Thoracic aorta (tissue), 2 donors: ENCODE results near the gene WFDC1. TPM values are rescaled to one million over a fixed set of nuclear protein-coding genes. Genes with fewer than 3 reads are reported as not detected.

Experiments used
- ATAC-seq: fragments of 150-250 bp; one replicate; pipeline ENCODE4 v1.8.0; 2017; ENCODE audit warnings: low read depth; ENCODE audit not compliant: insufficient number of reproducible peaks, low FRiP score
- DNase-seq: peaks from one replicate; pipeline ENCODE4 v3.0.0-alpha.2; 2020; ENCODE audit warnings: low spot score
- H3K27ac ChIP-seq, 2 donors: fragments of 200-600 bp; sonication (generic); 1 replicate in 1 of 2; 2 replicates in 1 of 2; pipeline ENCODE4 v1.5.1; 2016; ENCODE audit warnings: mild to moderate bottlenecking in 2 of 2, moderate library complexity in 2 of 2
- H3K27me3 ChIP-seq: fragments of 200-600 bp; sonication (generic); replicated peaks from 2 replicates; pipeline ENCODE4 v1.6.0; 2016; ENCODE audit warnings: mild to moderate bottlenecking; ENCODE audit not compliant: insufficient read depth
- H3K36me3 ChIP-seq: fragments of 200-600 bp; sonication (generic); one replicate; pipeline ENCODE4 v1.5.1; 2016
- H3K4me1 ChIP-seq, 2 donors: fragments of 200-600 bp; sonication (generic); 1 replicate in 1 of 2; 2 replicates in 1 of 2; pipeline versions ENCODE4 v1.5.1 to v1.6.0; 2016; ENCODE audit warnings: low read depth in 2 of 2, mild to moderate bottlenecking in 1 of 2; ENCODE audit not compliant: control insufficient read depth in 1 of 2
- H3K4me3 ChIP-seq: fragments of 200-600 bp; sonication (generic); 2 replicates; pipeline ENCODE4 v1.5.1; 2016; ENCODE audit warnings: mild to moderate bottlenecking
- H3K9me3 ChIP-seq: fragments of 200-600 bp; sonication (generic); 2 replicates; pipeline ENCODE4 v1.5.1; 2016
- CTCF ChIP-seq: fragments of 200-600 bp; sonication (generic); IDR thresholded peaks from one replicate; pipeline ENCODE4 v1.5.1; 2019; ENCODE audit warnings: antibody characterized with exemption
- total RNA-seq, 2 donors: library from RNA; depleted of rRNA; stranded (reverse); fragments of >200 nt; gene quantifications; one replicate each; pipeline versions ENCODE4 v1.1.0 to v1.2.3, GENCODE V29; 2016

The WFDC1 gene
- total RNA-seq, 2 donors from 2014 or later, result 4.6 to 203 TPM

DNA sequence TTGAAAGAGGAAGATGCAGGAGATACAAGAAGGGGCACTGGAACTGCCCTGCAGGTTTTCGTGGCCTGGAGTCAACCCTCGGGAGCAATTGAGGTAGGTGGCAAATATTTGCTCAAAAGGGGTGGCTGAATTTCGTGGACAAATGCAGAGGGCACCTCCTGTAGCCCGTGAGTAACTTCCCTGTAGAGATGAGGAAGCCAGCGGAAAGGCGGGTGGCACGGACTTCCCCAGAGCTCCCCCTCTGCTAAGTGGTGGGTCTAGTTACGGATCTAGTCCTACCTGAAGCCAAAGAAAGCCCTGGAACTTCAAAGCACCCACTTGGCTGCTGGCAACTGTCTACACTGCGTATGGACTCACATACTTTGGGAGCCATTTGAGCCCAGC lies 72.6 kb downstream of the WFDC1 start:
- H3K27ac ChIP-seq, result no peak overlapping the region
- H3K27me3 ChIP-seq, result no peaks in the 10 kb centered on the region
- no peak overlapping the region for H3K4me3 ChIP-seq
- no peak for TF ChIP-seq CTCF
- H3K4me1 ChIP-seq, result no peaks in the 10 kb centered on the region
- no peaks in the 10 kb centered on the region for H3K36me3 ChIP-seq
- no peak for ATAC-seq
- no peak for DNase-seq
- no peaks in the 10 kb centered on the region for H3K9me3 ChIP-seq

- H3K4me1 ChIP-seq, result no peaks in the 10 kb centered on the region
- ATAC-seq (no peak), DNase-seq (no peak)
- H3K27ac ChIP-seq, result no peak overlapping the region
- no peak overlapping the region for H3K4me3 ChIP-seq
- no peaks in the 10 kb centered on the region for H3K36me3 ChIP-seq
- no peaks in the 10 kb centered on the region for H3K27me3 ChIP-seq
- H3K9me3 ChIP-seq, result no peaks in the 10 kb centered on the region
- TF ChIP-seq CTCF, result no peak
Measured at GRCh38 chr16:84367750-84368307, 73.2 kb downstream of the WFDC1 start.

DNA sequence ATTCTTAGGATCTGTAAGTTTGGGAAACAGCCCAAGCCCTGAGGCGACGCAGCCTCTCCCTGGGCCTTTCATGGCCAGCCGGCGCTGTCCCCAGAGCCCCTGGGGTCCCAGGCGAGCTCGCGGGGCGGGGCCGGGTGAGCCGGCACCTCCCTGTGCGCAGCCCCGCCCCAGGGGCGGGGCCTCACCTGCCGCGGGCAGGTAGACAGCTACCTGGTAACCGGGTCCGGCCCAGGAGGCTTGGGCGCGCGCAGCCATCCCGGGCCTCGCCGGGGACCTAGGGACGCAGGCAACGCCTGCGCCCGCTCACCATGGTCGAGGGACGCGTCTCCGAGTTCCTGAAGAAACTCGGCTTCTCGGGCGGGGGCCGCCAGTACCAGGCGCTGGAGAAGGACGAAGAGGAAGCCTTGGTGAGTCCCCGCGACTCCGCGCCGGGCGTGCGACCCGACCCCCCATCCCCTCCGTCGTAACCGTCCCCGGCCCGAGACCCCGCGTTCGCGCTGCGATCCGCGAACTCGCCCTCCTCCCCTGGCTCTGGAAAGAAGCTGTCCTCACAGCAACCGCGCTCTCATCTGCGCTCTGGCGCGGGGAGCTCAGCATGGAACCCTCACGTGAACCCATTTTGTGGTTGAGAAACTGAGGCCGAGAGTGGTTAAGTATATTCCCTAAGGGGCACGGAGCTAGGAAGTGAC lies 73.8 kb downstream of the WFDC1 start, which contains the start of gene ATP2C2:
TSS of gene ATP2C2 (plus strand) at position 231 of the 689 bp plus-strand sequence. CDS start at position 309, 78 bp downstream.
- H3K4me3 ChIP-seq, result no peak within 1 kb of the TSS
- no peaks in the 10 kb centered on the region for H3K9me3 ChIP-seq
- TF ChIP-seq CTCF, result no peak
- no peaks in the 10 kb centered on the region for H3K36me3 ChIP-seq
- DNase-seq (no peak), ATAC-seq (no peak)
- no peaks in the 10 kb centered on the region for H3K4me1 ChIP-seq
- no peak within 1 kb of the TSS for H3K27ac ChIP-seq
- no peaks in the 10 kb centered on the region for H3K27me3 ChIP-seq

DNA sequence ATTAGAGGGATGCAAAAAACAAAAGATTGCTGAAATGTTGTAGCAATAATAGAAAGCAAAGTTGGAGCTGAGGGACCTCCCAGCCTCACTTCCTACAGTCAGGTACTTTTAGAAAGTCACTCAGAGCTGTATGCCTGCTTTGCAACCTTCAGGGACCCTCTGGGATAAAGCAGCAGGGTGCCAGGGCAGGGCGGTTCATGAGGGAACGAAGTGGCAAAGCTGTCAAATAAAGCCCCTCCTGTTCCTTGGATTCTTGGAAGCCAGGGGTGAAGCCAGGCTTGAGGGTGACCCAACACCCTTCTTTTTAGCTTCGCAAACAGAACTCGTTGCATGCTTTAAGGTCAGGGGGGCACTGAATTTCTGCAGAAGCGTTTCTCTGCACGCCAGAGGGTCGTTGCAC lies 74.4 kb downstream of the WFDC1 start:
- Histone ChIP-seq H3K4me3 (no peak overlapping the region), H3K27ac (no peak overlapping the region), H3K4me1 (no peaks in the 10 kb centered on the region), H3K9me3 (no peaks in the 10 kb centered on the region), H3K36me3 (no peaks in the 10 kb centered on the region), H3K27me3 (no peaks in the 10 kb centered on the region)
- ATAC-seq (no peak), DNase-seq (no peak)
- no peak for TF ChIP-seq CTCF

- no peaks in the 10 kb centered on the region for H3K27me3 ChIP-seq
- no peaks in the 10 kb centered on the region for H3K4me1 ChIP-seq
- ATAC-seq (no peak), DNase-seq (no peak)
- no peak for TF ChIP-seq CTCF
- no peak overlapping the region for H3K27ac ChIP-seq
- no peaks in the 10 kb centered on the region for H3K9me3 ChIP-seq
- no peaks in the 10 kb centered on the region for H3K36me3 ChIP-seq
- H3K4me3 ChIP-seq, result no peak overlapping the region
Measured at GRCh38 chr16:84369938-84370627, 75.4 kb downstream of the WFDC1 start.
